HG03575 (cell line): ENCODE data around the gene RABL3.
"Not testable (repeated sequence)": the region's sequence is repeated elsewhere in the genome, so short reads cannot be mapped to it uniquely, and the experiment has no call there.

ENCODE experiments used
- ATAC-seq: cut with Tn5 transposase; IDR thresholded peaks from one replicate; pipeline ENCODE4 v1.9.1; 2021; ENCODE audit not compliant: unreplicated experiment, insufficient number of reproducible peaks, low FRiP score; ENCODE audit errors: extremely low read depth

Gene RABL3

DNA sequence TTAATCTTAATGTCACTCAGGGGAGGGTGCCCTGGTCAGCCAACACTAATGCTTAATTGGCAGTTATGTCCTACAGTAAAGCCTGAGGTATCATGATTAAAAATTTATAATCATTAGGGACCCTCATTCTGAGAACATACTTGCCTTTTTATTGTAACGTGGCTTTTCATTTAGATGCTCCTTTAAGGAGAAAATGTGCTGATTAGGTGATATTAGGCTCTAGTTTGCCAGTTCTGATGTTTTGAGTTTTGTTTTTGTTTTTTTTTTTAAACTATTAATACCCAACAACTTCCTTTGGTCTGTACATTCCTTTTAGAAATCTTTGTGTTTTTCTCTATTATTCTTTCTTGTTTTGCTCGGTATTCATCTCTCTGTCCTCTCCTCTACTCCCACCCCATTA lies 10.5 kb upstream of the RABL3 start:
- ATAC-seq, result no peak

DNA sequence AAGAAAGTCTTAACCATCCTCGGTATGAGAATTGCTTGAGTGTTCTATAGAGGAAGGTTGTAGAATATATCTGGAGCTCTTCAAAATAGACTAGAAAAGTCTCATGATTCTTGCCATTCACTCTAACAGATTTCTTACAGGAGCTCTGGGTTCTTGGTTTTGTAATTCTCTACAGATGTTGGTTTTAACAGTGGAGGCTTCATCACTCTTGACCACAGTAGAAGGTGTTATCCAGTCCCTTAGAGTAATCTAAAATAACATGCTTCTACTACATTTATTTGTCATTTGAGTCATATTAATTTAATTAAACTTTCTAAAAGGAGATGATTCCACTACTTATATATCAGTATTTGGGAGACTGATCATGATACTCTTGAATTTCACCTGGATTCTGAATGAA lies 9.9 kb upstream of the RABL3 start:
- ATAC-seq, result no peak

DNA sequence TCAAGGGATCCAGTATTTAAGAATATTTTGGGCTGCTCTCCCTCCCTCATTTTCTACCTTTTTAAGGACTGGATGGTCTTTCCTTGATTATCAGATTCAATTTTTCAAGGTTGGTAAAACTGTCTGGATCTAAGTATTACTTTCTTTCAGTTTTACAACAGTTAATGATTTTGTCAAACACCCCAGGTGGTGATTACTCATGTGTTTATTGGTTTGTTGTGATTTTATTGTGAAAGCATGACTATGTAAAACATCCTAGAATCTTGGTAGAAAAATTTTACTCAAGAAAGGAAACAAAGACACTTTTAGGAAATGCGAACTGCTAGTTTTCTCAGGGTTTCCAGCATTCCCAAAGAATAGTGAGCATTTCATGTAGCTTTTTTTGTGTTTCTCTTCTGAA lies 7.5 kb upstream of the RABL3 start:
- no peak for ATAC-seq

DNA sequence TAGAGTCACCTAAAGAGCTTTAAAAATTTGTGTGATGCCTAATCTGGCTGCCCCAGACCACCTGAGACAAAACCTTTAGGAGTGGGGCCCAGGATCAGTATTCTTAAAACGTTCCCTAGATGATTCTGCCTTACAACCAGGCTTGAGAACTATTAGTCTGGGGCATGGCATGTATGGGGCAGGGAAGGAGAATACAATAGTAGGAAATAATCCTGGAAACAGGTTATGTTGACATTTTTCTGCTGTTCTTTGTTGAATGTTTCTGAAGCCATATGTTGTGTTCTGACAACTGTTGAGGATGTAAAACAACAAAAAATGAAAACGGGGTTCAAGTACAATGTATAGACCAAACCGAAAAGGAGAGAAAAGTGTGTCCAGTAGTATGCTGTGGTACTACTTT lies 3.1 kb upstream of the RABL3 start:
- no peak for ATAC-seq

DNA sequence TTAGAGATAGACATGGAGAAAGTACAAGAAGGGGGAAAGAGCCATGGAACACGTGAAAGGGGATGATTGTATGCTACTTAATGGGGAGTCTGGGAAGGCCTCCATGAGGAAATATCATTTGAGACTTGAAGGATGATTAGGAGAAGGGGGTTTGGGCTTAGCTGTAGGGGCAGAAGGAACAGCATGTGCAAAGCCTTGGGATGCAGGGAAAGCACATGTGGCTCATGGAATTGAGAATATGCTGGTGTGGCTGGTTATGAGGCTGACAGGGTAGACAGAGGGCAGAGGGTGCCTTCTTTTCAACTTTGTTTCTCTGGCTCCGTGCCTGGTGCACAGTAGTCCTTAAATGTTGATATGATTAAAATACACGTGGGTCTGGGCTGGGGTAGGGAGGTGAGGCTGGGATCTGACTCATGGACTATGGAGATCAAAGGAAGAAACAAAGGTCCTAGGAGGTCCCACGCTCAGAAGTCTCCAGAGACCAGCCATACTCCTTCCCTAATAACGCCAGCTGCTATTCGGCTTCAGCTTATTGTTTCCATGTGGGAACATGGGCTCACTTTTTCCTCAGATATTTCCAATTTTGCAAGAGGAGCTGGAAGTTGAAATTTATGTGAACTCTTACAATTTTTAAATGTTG lies 1.4 kb upstream of the RABL3 start:
- ATAC-seq, result no peak

DNA sequence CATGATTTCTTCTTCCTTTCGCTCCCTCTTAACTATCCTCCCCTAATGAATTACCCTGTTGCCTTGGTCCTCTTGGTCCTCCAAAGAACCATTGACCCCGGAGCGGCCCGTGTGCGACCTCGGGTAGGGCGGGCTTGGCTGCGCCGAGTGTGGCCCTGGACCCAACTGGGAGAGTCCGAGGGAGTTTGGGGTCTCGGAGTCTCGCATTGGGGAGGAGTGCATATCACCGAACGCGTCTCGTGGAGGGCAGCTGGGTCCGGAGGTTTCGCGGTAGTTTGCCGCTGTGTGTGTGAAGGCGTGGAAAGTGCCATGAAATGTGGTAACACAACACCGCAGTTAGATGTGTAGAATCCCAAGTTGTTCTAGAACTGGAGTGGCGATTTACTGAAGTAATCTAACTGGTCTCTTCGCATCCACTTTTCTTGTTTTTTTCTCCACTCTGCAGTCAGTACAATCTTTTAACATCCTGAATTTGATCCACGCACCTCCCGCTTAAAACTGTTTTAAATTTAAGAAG lies 591 bp upstream of the RABL3 start:
- peak; percentile 0 for ATAC-seq

DNA sequence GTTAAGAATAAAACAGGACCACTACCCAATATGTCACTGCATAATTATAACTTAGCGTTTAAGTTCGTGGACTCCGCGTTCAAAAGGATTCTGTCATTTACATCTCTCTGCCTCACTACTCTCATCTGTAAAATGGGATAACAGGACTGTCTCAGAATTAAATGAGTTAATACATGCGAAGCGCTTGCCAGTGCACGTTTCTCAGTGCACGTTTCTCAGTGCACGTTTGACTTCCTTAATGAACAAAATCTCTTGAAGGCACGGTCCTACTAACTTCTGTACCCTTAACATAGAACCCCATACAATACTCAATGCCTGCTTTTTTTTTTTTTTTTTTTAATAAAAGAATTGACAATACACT lies 499 bp downstream of the RABL3 start:
- peak; percentile 9 for ATAC-seq

DNA sequence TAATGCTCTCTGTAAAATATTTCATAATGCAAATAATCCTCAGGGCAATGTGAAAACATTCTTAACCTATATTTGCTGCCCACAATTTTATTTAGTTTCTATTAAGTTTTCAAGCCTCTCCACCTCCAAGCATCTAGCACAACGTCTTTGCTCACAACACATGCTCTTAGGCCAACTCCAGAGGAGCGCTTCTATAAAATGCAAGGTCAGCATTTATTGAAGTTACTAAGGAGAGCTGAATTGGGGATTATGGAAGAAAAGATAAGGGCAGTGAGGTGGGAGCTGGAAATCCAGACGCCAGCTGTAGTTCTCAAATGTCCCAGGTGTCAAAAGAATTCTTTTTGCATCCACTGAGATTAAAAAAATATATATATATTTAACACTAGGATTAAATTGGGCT lies 996 bp downstream of the RABL3 start:
- no peak for ATAC-seq

DNA sequence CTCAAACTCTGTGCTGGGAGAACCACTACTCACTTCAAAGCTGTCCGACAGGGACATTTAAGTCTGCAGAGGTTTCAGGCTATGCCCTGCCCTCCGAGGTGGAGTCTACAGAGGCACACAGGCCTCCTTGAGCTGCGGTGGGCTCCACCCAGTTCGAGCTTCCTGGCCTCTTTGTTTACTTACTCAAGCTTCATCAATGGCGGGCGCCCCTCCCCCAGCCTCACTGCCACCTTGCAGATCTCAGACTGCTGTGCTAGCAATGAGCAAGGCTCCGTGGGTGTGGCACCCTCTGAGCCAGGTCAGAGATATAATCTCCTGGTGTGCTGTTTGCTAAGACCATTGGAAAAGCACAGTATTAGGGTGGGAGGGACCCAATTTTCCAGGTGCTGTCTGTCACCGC lies 4.3 kb downstream of the RABL3 start:
- ATAC-seq, result not testable (repeated sequence)

DNA sequence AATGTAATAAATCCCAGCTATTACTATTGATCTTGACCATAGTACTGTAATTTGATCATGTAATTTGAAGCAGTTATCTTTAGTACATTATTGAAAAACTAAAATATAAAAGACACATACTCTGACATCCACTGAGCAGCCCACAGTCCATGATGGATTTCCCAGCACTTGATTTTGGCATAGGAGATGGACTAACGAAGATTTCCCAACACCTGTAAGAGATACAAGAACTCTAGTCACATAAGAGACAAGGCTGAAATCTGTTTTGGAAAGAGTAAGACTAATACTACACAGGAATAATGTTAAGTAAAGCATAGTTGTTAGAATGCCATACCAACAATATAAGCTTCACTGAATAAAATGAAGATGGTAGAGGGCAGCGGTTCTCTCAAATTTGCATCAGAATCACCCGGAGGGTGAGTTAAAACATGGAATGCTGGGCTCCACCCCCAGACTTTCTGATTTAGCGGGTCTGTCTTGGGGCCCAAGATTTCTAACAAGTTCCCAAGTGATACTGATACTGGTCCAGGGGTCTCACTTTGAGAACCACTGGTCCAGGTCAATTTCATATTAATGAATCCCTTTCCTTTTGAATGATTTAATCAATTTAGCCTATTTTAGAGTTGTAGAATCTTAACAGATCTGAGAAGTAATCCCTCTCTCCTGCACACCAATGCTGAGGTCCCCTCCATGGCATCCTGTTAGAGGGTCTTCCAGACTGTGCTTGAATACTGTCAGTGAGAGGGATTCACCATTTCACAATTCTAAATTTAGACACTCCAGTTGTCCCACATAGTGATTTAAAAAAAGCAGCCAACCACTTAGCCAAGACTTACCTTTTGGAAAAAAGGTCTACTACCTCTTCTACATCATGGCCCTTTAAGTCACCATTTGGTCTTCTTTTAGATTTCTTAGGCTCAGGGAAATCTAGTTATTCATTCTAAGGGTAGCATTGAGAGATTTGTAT lies 11.5 kb downstream of the RABL3 start:
- ATAC-seq, result no peak

DNA sequence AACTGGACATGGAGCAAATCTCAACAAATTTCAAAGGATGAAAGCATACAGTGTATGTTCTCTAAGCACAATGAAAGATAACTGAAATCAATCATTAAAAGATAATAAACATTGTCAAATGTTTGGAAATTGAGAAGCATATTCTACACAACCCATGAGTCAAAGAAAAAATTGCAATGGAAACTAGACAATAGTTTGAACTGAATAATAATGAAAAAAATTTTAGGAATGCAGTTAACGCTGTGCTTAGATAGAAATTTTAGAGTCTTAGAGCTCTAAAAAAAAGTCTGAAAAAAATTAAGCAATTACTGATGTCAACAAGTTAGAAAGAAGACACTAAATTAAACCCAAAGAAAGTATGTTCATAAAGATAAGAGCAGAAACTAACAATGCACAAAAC lies 15.5 kb downstream of the RABL3 start:
- no peak for ATAC-seq

DNA sequence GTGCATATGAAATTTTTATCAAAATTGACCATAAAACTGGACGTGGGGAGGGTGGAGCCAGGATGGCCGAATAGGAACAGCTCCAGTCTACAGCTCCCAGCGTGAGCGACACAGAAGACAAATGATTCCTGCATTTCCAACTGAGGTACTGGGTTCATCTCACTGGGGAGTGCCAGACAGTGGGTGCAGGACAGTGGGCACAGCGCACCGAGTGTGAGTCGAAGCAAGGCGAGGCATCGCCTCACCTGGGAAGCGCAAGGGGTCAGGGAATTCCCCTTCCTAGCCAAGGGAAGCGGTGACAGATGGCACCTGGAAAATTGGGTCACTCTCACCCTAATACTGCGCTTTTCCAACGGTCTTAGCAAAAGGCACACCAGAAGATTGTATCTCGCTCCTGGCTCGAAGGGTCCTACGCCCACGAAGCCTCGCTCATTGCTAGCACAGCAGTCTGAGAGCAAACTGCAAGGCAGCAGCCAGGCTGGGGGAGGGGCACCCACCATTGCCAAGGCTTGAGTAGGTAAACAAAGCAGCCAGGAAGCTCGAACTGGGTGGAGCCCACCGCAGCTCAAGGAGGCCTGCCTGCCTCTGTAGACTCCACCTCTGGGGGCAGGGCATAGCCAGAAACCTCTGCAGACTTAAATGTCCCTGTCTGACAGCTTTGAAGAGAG lies 23.0 kb downstream of the RABL3 start:
- ATAC-seq, result not testable (repeated sequence)

DNA sequence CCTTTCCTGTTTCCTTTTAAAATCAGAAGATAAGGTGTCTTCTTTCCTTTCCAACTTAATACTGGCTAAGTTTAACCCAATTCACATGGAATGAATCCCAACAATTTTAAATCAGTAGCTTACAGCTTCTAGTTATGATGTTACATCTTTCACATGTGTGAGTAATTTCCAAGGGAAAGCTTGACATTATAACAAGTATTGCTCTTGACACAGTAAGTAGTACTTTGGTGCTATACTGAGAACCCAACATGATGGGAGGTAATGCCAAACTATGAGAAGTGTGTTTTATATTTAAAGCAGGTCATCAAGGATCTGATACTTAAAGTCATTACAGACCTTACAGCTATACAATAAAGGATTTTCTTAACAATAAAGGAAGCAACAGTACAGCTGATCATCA lies 29.1 kb downstream of the RABL3 start:
- no peak for ATAC-seq

DNA sequence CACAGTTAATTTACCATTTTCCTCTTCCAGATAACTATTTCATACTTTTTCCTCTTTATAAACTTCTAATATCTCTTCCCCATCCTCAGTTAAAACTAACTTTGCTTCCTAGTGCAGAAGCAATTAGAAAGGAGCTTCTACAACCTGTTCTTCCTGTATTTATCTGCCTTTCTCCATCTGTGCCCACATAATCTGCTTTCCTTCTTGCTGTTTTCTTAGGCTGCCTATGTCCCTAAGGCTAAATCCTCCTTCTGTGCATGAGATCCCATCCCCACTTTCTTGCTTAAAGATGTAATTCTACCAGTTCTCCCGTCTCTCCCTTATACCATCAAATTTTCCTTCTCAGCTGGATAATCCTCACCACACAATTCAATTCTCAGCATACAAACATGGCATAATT lies 31.9 kb downstream of the RABL3 start:
- no peak for ATAC-seq

DNA sequence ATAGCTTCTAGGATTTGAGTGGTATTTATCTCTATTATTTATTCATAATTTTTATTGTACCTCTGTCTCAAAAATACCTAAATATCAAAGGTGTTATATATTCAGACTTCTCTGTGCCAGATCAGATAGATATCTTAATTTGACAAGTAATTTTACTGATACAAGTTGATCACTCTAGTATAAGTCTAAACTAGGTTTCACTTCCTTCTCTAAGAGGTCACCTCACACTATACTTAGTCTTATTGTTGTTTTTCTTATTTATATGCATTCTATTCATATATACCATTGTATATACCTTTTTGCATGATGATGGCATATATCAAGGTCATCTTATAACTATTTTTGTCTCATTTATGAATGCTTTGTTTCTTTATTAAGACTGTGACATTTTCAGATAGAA lies 33.9 kb downstream of the RABL3 start:
- ATAC-seq, result peak; percentile 82

DNA sequence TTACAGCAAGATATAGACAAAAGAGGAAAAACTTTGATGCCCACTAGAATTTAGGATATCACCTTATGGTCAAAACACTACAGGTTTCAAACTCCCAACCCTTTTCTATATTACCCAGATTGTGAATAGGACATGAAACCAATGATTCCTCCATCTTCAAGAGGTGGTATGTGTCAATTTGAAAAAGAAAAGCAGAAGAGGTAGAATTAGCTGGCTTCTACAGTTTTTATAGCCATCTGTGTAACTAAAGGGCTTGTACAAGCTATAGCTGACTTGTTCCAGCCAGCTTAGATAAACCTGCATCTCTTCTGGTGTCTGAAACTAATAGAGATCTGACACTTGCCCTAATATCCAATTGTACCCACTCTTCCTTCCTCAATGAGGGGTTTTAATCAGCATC lies 35.4 kb downstream of the RABL3 start:
- ATAC-seq, result no peak

DNA sequence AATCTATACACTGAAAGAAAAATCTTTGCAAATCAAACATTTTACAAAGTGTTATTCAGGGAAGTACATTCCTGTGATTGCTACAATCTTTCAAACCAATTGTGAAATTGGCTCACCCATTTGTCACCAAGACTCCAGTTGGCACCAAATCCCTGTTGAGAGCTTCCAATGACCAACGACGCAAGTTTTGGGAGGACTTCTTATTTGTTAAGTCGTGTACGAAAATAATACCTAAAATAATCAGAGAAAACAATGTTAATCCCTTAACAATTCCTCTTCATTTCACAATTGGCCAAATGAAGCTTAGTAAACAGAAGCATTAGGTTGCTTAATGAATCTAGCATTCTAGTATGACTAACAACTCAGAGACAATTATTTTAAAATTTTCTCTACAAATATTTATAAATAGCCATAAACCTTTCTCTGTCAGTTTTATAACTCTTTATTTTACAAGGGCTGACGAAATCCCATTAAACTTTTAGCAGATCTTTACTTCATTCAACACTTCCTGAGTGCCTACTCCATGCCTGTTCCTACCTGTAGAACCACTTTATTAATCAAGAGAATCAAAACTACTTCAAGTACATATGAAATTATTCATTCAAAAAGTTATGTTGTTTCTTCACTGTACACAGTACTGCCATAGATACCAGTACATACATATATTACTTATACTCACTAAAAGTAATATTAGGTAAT lies 36.3 kb downstream of the RABL3 start:
- ATAC-seq, result no peak

DNA sequence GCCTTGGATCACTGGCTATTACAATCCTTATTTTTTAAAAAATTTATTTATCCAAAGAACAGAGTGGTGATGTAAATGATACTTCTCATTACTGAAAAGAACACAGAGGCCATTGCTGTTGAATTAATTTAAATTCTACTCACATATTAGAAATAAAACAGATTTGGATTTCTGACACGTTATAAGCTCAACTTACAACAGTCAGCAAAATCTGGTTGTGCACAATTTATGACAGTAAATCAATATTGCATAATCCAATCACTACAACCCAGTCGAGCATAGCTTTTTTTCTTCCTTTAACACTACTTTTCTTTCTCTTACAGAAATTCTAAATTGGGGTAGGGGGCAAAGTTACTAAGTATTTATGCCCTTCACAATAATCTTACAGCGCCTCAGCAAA lies 43.0 kb downstream of the RABL3 start:
- no peak for ATAC-seq

DNA sequence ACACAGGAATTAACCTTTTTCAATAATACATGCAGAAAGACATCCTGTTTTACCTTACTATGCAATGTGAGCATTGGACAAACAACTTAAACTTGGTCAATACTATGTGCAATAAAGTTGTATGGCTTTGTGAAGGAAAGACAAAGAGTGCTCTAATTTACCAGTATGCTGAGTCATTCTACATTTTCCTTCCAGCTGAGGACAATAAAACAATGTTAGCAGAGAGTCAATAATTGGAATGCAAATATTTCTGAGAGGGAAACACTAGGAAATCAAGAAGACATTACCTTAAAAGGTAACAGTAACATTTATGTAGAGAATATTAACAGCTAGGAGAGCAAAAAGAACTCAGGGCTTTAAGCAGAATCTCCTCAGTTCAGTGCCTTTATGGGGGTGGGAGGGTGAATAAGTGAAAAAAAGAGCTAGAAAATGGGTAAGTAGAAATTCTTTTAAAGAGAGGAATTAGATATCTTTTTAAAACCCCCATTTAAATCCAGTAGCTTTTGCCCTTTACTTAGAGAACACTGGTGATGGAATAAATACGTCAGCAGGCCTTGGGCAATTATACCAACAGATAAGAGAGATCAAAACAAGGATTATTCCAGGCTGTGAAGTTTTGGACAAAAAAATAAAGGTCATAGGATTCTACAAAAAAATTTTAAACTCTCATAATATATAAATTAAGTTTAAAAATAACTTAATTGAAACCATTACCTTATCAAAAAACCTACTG lies 48.7 kb downstream of the RABL3 start:
- no peak for ATAC-seq
